Nephron progenitor cell (in vitro differentiated cells): ENCODE measurements around the gene GALNT18.
A peak's percentile ranks its signal among the peaks of the same experiment; 100 is the strongest.

ENCODE experiments used
- DNase-seq: peaks from one replicate; pipeline ENCODE4 v3.0.0; 2021
- H3K27ac Mint-ChIP-seq: 2 replicates; pipeline ENCODE4 v1.8.0; 2021; ENCODE audit warnings: mild to moderate bottlenecking, moderate library complexity, mixed read lengths
- H3K27me3 Mint-ChIP-seq: 2 replicates; pipeline ENCODE4 v1.8.0; 2021; ENCODE audit warnings: mild to moderate bottlenecking, low read depth, mixed read lengths; ENCODE audit not compliant: poor library complexity
- H3K36me3 Mint-ChIP-seq: 2 replicates; pipeline ENCODE4 v1.8.0; 2021; ENCODE audit warnings: low read depth, mixed read lengths
- H3K4me1 Mint-ChIP-seq: 2 replicates; pipeline ENCODE4 v1.8.0; 2021; ENCODE audit warnings: mixed read lengths
- H3K4me3 Mint-ChIP-seq: 2 replicates; pipeline ENCODE4 v1.8.0; 2021; ENCODE audit warnings: mild to moderate bottlenecking, moderate library complexity, mixed read lengths
- H3K9me3 Mint-ChIP-seq: 2 replicates; pipeline ENCODE4 v1.8.0; 2021; ENCODE audit warnings: mild to moderate bottlenecking, moderate library complexity, mixed read lengths
- CTCF ChIP-seq: fragments of 200-600 bp; sonication (generic); IDR thresholded peaks from 2 replicates; pipeline ENCODE4 v1.5.0; 2021; ENCODE audit warnings: antibody characterized with exemption

GALNT18 gene

GRCh38 chr11:11568651-11569229, 53.1 kb downstream of the GALNT18 start:
- H3K4me1 Mint-ChIP-seq = peaks cover 17% of the 10 kb centered on the region
- DNase-seq = no peak
- H3K9me3 Mint-ChIP-seq = no peaks in the 10 kb centered on the region
- no peak overlapping the region for H3K4me3 Mint-ChIP-seq
- no peak for TF ChIP-seq CTCF
- H3K27me3 Mint-ChIP-seq = no peaks in the 10 kb centered on the region
- no peaks in the 10 kb centered on the region for H3K36me3 Mint-ChIP-seq
- H3K27ac Mint-ChIP-seq = no peak overlapping the region

DNA sequence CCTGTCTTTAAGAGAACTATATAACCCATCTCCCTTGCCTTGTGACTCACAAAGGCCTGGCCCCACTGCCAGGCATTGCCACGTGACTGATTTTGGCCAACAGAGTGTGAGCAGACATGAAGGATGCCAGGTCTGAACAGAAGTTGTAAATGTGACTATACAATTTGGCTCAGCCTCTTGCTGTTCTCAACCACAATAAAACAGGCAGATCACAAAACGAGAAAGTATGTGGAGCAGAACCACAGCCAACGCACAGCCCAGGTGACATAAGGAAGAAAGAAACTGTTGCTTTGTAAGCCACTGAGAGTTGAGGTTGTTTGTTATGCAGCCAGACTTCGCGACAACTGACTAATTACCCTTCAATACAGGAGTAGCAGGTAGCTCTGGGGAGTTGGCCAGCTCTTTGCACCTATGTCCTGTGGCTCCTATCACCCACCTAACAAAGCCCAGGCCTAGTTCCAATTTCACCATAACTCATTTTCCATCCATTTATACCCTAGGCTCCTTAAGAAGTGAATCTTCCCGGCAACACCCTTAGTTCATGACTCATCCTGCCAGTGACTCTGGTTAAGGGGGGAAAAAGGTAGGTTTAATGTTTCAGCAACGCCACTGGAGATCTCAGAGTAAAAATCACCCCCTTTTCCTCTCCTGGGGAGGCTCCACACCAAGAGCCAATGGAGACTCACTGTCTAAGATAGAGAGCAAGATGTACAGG, 53.7 kb downstream of the GALNT18 start:
- peaks cover 17% of the 10 kb centered on the region for H3K4me1 Mint-ChIP-seq
- no peak overlapping the region for H3K4me3 Mint-ChIP-seq
- TF ChIP-seq CTCF = no peak
- no peaks in the 10 kb centered on the region for H3K9me3 Mint-ChIP-seq
- no peaks in the 10 kb centered on the region for H3K36me3 Mint-ChIP-seq
- H3K27me3 Mint-ChIP-seq = no peaks in the 10 kb centered on the region
- no peak for DNase-seq
- H3K27ac Mint-ChIP-seq = peak overlapping the region; percentile 39

GRCh38 chr11:11565636-11566035, 56.2 kb downstream of the GALNT18 start:
- H3K9me3 Mint-ChIP-seq = no peaks in the 10 kb centered on the region
- DNase-seq = no peak
- H3K27ac Mint-ChIP-seq = no peak overlapping the region

GRCh38 chr11:11563200-11563975, 58.4 kb downstream of the GALNT18 start:
- DNase-seq = no peak
- Mint-ChIP-seq H3K9me3 (no peaks in the 10 kb centered on the region), H3K27me3 (peaks cover 10% of the 10 kb centered on the region), H3K36me3 (no peaks in the 10 kb centered on the region), H3K4me3 (no peak overlapping the region), H3K4me1 (no peaks in the 10 kb centered on the region), H3K27ac (no peak overlapping the region)
- TF ChIP-seq CTCF = no peak

More at GRCh38 chr11:11565636-11566035, 56.2 kb downstream of the GALNT18 start:
- Mint-ChIP-seq H3K4me1 (peaks cover 13% of the 10 kb centered on the region), H3K27me3 (peaks cover 4% of the 10 kb centered on the region), H3K4me3 (no peak overlapping the region), H3K36me3 (no peaks in the 10 kb centered on the region)
- no peak for TF ChIP-seq CTCF

- H3K4me1 Mint-ChIP-seq = no peaks in the 10 kb centered on the region
- no peak for DNase-seq
- no peak for TF ChIP-seq CTCF
- H3K4me3 Mint-ChIP-seq = no peak overlapping the region
- peaks cover 10% of the 10 kb centered on the region for H3K27me3 Mint-ChIP-seq
- H3K27ac Mint-ChIP-seq = no peak overlapping the region
- no peaks in the 10 kb centered on the region for H3K9me3 Mint-ChIP-seq
- no peaks in the 10 kb centered on the region for H3K36me3 Mint-ChIP-seq
Observed at GRCh38 chr11:11561991-11562390, 59.8 kb downstream of the GALNT18 start.
